Measurements from ENCODE around the gene POLR3H.
"Not testable (repeated sequence)": the region's sequence is repeated elsewhere in the genome, so short reads cannot be mapped to it uniquely, and the experiment has no call there.

The POLR3H gene

GRCh38 chr22:41575533-41575932 is 31.3 kb upstream of the POLR3H start:
- H3K27me3 Mint-ChIP-seq, result no peaks in the 10 kb centered on the region
- ATAC-seq (replicated peaks; ENCODE audit: extremely low read depth, poor library complexity, severe bottlenecking) (no peak), DNase-seq (ENCODE audit: low spot score in 2 of 2) (no peak)
- no peaks in the 10 kb centered on the region for H3K9me3 Mint-ChIP-seq
- H3K4me3 Mint-ChIP-seq, result no peak overlapping the region
- H3K27ac Mint-ChIP-seq (ENCODE audit: low read depth), result no peak overlapping the region
- peaks cover 6% of the 10 kb centered on the region for H3K36me3 Mint-ChIP-seq (ENCODE audit: insufficient read depth)
- H3K4me1 Mint-ChIP-seq, result no peaks in the 10 kb centered on the region

- no peak overlapping the region for H3K4me3 Mint-ChIP-seq
- H3K27me3 Mint-ChIP-seq, result no peaks in the 10 kb centered on the region
- peaks cover 4% of the 10 kb centered on the region for H3K36me3 Mint-ChIP-seq (ENCODE audit: insufficient read depth)
- H3K9me3 Mint-ChIP-seq, result no peaks in the 10 kb centered on the region
- no peak for ATAC-seq (replicated peaks; ENCODE audit: extremely low read depth, poor library complexity, severe bottlenecking)
- DNase-seq (ENCODE audit: low spot score in 2 of 2), result no peak
- no peak overlapping the region for H3K27ac Mint-ChIP-seq (ENCODE audit: low read depth)
- H3K4me1 Mint-ChIP-seq, result no peaks in the 10 kb centered on the region
Measured at GRCh38 chr22:41574847-41575381, 30.6 kb upstream of the POLR3H start.

- Mint-ChIP-seq H3K9me3 (no peaks in the 10 kb centered on the region), H3K36me3 (ENCODE audit: insufficient read depth) (peaks cover under 1% of the 10 kb centered on the region), H3K27me3 (no peaks in the 10 kb centered on the region), H3K4me1 (no peaks in the 10 kb centered on the region), H3K27ac (ENCODE audit: low read depth) (no peak overlapping the region), H3K4me3 (no peak overlapping the region)
- ATAC-seq (replicated peaks; ENCODE audit: extremely low read depth, poor library complexity, severe bottlenecking) (no peak), DNase-seq (ENCODE audit: low spot score in 2 of 2) (no peak)
Measured at GRCh38 chr22:41573677-41574076, 29.4 kb upstream of the POLR3H start.

- not testable (repeated sequence) for H3K4me1 Mint-ChIP-seq; H3K36me3 Mint-ChIP-seq (ENCODE audit: insufficient read depth); H3K27ac Mint-ChIP-seq (ENCODE audit: low read depth)
Measured at GRCh38 chr22:41572305-41572704, 28.0 kb upstream of the POLR3H start.

GRCh38 chr22:41571786-41572185 is 27.5 kb upstream of the POLR3H start:
- no peak for DNase-seq (ENCODE audit: low spot score in 2 of 2)
- Mint-ChIP-seq H3K9me3 (no peaks in the 10 kb centered on the region), H3K36me3 (ENCODE audit: insufficient read depth) (no peaks in the 10 kb centered on the region), H3K4me1 (no peaks in the 10 kb centered on the region), H3K27me3 (no peaks in the 10 kb centered on the region), H3K27ac (ENCODE audit: low read depth) (no peak overlapping the region), H3K4me3 (no peak overlapping the region)
- no peak for ATAC-seq (replicated peaks; ENCODE audit: extremely low read depth, poor library complexity, severe bottlenecking)

More at GRCh38 chr22:41572305-41572704, 28.0 kb upstream of the POLR3H start:
- not testable (repeated sequence) for H3K27me3 Mint-ChIP-seq; DNase-seq (ENCODE audit: low spot score in 2 of 2); H3K9me3 Mint-ChIP-seq; H3K4me3 Mint-ChIP-seq; ATAC-seq (replicated peaks; ENCODE audit: extremely low read depth, poor library complexity, severe bottlenecking)

GRCh38 chr22:41570221-41570620 is 26.0 kb upstream of the POLR3H start:
- no peak for ATAC-seq (replicated peaks; ENCODE audit: extremely low read depth, poor library complexity, severe bottlenecking)

GRCh38 chr22:41568811-41569210 is 24.5 kb upstream of the POLR3H start:
- DNase-seq (ENCODE audit: low spot score in 2 of 2), result no peak
- Mint-ChIP-seq H3K4me1 (no peaks in the 10 kb centered on the region), H3K4me3 (no peak overlapping the region), H3K9me3 (no peaks in the 10 kb centered on the region), H3K36me3 (ENCODE audit: insufficient read depth) (no peaks in the 10 kb centered on the region), H3K27ac (ENCODE audit: low read depth) (no peak overlapping the region), H3K27me3 (no peaks in the 10 kb centered on the region)
- ATAC-seq (replicated peaks; ENCODE audit: extremely low read depth, poor library complexity, severe bottlenecking), result no peak

More at GRCh38 chr22:41570221-41570620, 26.0 kb upstream of the POLR3H start:
- H3K9me3 Mint-ChIP-seq, result no peaks in the 10 kb centered on the region
- DNase-seq (ENCODE audit: low spot score in 2 of 2), result no peak
- H3K36me3 Mint-ChIP-seq (ENCODE audit: insufficient read depth), result no peaks in the 10 kb centered on the region
- no peaks in the 10 kb centered on the region for H3K27me3 Mint-ChIP-seq
- H3K4me1 Mint-ChIP-seq, result no peaks in the 10 kb centered on the region
- no peak overlapping the region for H3K27ac Mint-ChIP-seq (ENCODE audit: low read depth)
- no peak overlapping the region for H3K4me3 Mint-ChIP-seq

- ATAC-seq (replicated peaks; ENCODE audit: extremely low read depth, poor library complexity, severe bottlenecking), result no peak
- Mint-ChIP-seq H3K4me3 (no peak overlapping the region), H3K9me3 (no peaks in the 10 kb centered on the region), H3K27me3 (no peaks in the 10 kb centered on the region), H3K36me3 (ENCODE audit: insufficient read depth) (no peaks in the 10 kb centered on the region), H3K27ac (ENCODE audit: low read depth) (no peak overlapping the region), H3K4me1 (no peaks in the 10 kb centered on the region)
- no peak for DNase-seq (ENCODE audit: low spot score in 2 of 2)
Measured at GRCh38 chr22:41567512-41567768, 23.2 kb upstream of the POLR3H start.

- H3K9me3 Mint-ChIP-seq, result no peaks in the 10 kb centered on the region
- DNase-seq (ENCODE audit: low spot score in 2 of 2) (no peak), ATAC-seq (replicated peaks; ENCODE audit: extremely low read depth, poor library complexity, severe bottlenecking) (no peak)
- peaks cover 9% of the 10 kb centered on the region for H3K27me3 Mint-ChIP-seq
- H3K4me3 Mint-ChIP-seq, result no peak overlapping the region
- H3K4me1 Mint-ChIP-seq, result no peaks in the 10 kb centered on the region
- H3K27ac Mint-ChIP-seq (ENCODE audit: low read depth), result no peak overlapping the region
- no peaks in the 10 kb centered on the region for H3K36me3 Mint-ChIP-seq (ENCODE audit: insufficient read depth)
Measured at GRCh38 chr22:41565403-41566054, 21.3 kb upstream of the POLR3H start.

- Mint-ChIP-seq H3K27ac (ENCODE audit: low read depth) (no peak overlapping the region), H3K4me1 (no peaks in the 10 kb centered on the region), H3K9me3 (no peaks in the 10 kb centered on the region), H3K27me3 (peaks cover 17% of the 10 kb centered on the region), H3K4me3 (no peak overlapping the region), H3K36me3 (ENCODE audit: insufficient read depth) (no peaks in the 10 kb centered on the region)
- ATAC-seq (replicated peaks; ENCODE audit: extremely low read depth, poor library complexity, severe bottlenecking), result no peak
- no peak for DNase-seq (ENCODE audit: low spot score in 2 of 2)
Measured at GRCh38 chr22:41564563-41564962, 20.3 kb upstream of the POLR3H start.

GRCh38 chr22:41563051-41563711 is 18.9 kb upstream of the POLR3H start:
- no peak overlapping the region for H3K27ac Mint-ChIP-seq (ENCODE audit: low read depth)
- ATAC-seq (replicated peaks; ENCODE audit: extremely low read depth, poor library complexity, severe bottlenecking) (no peak), DNase-seq (ENCODE audit: low spot score in 2 of 2) (no peak)
- no peaks in the 10 kb centered on the region for H3K36me3 Mint-ChIP-seq (ENCODE audit: insufficient read depth)
- H3K4me3 Mint-ChIP-seq, result no peak overlapping the region
- H3K27me3 Mint-ChIP-seq, result peaks cover 17% of the 10 kb centered on the region
- no peaks in the 10 kb centered on the region for H3K4me1 Mint-ChIP-seq
- H3K9me3 Mint-ChIP-seq, result no peaks in the 10 kb centered on the region

GRCh38 chr22:41562461-41562860 is 18.2 kb upstream of the POLR3H start:
- no peak overlapping the region for H3K4me3 Mint-ChIP-seq
- no peaks in the 10 kb centered on the region for H3K4me1 Mint-ChIP-seq
- peaks cover 24% of the 10 kb centered on the region for H3K27me3 Mint-ChIP-seq
- DNase-seq (ENCODE audit: low spot score in 2 of 2), result no peak
- H3K27ac Mint-ChIP-seq (ENCODE audit: low read depth), result no peak overlapping the region
- ATAC-seq (replicated peaks; ENCODE audit: extremely low read depth, poor library complexity, severe bottlenecking), result no peak
- H3K36me3 Mint-ChIP-seq (ENCODE audit: insufficient read depth), result no peaks in the 10 kb centered on the region
- H3K9me3 Mint-ChIP-seq, result no peaks in the 10 kb centered on the region

GRCh38 chr22:41561788-41562187 is 17.5 kb upstream of the POLR3H start:
- H3K4me3 Mint-ChIP-seq, result no peak overlapping the region
- H3K4me1 Mint-ChIP-seq, result no peaks in the 10 kb centered on the region
- H3K9me3 Mint-ChIP-seq, result no peaks in the 10 kb centered on the region
- ATAC-seq (replicated peaks; ENCODE audit: extremely low read depth, poor library complexity, severe bottlenecking) (no peak), DNase-seq (ENCODE audit: low spot score in 2 of 2) (no peak)
- no peaks in the 10 kb centered on the region for H3K36me3 Mint-ChIP-seq (ENCODE audit: insufficient read depth)
- peaks cover 29% of the 10 kb centered on the region for H3K27me3 Mint-ChIP-seq
- H3K27ac Mint-ChIP-seq (ENCODE audit: low read depth), result no peak overlapping the region

Measured in central memory CD8-positive, alpha-beta T cell (primary cell).